Subcutaneous adipose tissue (tissue), 4 donors: ENCODE data around the gene ODAD4. TPM values are rescaled to one million over a fixed set of nuclear protein-coding genes. Genes with fewer than 3 reads are reported as not detected.

Experiments used
- total RNA-seq, 4 donors: library from RNA; depleted of rRNA; stranded (reverse); fragments of >200 nt; gene quantifications; one replicate each; pipeline ENCODE4 v1.1.0, GENCODE V29; 2016
- TF ChIP-seq, protein P1 (sequence below): fragments of 450-650 bp; IDR thresholded peaks from one replicate; pipeline ENCODE4 v1.5.1; 2016; ENCODE audit warnings: low read depth, mild to moderate bottlenecking, control low read depth, antibody characterized with exemption, moderate library complexity

Gene ODAD4
- total RNA-seq, 4 donors from 2014 or later = 0.33 to 0.88 (median 0.44) TPM

DNA sequence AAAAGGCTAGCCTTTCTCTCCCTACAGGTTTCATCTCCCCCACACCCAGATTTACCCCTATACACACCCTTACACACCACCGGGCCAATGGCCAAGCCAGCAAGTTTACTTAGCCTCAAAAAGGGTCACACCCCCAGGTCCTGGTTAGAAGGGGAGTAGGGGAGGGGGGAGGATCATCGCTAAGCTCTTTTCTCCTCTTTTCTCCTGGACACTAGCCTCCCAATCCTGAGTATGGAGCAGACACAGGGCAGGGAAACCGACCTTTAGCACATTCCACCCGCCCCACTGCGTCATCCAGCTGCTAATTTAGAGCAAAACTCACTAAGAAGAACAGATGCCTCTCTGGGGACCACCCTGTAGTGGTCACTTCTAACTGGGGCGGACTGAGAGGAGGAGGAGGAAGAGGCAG is 16.1 kb upstream of the ODAD4 start:
- TF ChIP-seq, protein P1, sequence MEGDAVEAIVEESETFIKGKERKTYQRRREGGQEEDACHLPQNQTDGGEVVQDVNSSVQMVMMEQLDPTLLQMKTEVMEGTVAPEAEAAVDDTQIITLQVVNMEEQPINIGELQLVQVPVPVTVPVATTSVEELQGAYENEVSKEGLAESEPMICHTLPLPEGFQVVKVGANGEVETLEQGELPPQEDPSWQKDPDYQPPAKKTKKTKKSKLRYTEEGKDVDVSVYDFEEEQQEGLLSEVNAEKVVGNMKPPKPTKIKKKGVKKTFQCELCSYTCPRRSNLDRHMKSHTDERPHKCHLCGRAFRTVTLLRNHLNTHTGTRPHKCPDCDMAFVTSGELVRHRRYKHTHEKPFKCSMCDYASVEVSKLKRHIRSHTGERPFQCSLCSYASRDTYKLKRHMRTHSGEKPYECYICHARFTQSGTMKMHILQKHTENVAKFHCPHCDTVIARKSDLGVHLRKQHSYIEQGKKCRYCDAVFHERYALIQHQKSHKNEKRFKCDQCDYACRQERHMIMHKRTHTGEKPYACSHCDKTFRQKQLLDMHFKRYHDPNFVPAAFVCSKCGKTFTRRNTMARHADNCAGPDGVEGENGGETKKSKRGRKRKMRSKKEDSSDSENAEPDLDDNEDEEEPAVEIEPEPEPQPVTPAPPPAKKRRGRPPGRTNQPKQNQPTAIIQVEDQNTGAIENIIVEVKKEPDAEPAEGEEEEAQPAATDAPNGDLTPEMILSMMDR = no peak

DNA sequence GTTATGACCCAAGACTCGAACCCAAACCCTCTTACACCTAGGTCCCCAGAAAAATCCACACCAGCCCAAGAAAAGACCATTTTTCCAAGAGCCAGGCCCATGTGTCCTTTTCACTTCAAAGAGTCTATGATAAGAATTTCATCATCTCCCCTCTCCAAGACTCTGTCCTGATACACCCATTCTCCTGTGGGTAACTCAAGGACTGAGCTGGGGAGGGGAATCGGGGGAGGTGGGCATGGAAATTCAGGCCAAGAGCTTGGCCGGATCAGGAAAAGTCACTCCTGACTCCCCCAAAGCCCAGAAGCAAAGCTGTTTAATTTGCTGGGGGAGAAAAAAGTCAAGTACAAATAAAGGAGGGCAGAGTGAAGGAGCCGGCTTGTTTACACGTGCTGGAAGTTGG is 15.4 kb upstream of the ODAD4 start:
- TF ChIP-seq, protein P1 = no peak

DNA sequence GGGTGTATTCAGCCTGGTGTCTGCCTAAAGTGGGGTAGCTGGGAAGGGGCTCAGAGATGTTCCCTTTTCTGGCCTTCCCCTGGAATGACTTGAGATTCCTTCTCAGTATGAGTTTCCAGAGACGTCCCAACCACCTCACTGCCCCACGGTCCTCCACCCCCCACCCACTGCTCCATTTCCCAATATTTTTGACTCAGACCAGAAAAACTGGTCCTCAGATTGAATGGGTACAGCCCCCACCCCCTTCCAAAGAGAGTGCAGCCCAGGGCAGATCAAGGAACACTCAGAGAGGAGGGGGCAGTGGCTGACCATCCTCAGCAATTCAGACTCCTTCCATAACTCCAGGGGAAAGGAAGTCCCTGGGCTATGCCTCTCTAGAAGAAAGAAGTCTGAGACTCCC is 14.9 kb upstream of the ODAD4 start:
- TF ChIP-seq, protein P1 = no peak

DNA sequence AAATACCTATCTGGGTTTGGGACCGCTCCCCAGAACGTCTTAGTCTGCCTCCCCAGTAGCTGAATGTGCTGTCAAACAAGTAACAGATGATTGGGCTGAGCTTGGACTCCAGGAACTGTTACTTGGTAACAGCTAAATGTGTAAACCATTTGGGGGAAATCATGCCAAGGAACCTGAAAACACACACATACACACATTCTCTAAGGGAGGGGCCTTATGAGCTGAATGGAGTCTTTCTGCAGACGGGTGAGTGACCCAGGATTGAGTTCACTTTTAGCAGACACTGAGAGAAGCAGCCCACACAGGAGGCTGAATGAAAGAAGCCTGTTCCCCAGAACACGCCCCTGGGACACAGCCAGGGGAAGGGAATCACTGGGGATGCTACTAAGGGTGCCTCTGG is 13.2 kb upstream of the ODAD4 start:
- TF ChIP-seq, protein P1 = no peak

DNA sequence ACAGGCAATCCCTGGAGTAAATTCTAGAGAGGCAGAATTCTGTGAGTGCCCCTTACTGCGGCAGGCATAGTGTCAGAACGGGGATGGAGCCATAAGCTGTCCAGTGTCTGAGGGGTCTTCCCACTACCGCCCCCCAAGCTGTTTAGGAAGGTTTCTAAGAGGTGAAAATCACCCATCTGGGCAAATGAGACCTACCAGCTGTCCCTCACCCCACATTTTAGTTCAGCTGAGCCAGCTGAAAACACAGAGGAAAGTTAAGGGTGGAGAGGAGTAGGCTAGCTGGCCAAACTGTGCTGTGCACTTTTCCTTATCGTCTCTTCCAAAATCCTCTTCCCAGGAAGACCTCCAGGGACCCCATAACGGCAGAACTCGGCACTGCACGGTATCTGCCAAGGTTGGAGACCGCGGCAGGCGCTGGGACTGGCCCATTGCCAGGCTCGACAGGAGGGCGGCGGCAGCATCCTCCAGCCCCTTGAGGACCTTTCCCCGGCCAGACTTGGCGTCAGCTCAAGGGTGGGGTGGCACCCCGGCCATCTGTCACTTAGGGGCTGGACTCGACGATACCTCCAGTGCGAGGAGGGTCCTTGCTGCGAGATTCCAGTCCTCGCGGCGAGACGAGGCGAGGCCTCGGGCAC is 12.6 kb upstream of the ODAD4 start:
- TF ChIP-seq, protein P1 = no peak

DNA sequence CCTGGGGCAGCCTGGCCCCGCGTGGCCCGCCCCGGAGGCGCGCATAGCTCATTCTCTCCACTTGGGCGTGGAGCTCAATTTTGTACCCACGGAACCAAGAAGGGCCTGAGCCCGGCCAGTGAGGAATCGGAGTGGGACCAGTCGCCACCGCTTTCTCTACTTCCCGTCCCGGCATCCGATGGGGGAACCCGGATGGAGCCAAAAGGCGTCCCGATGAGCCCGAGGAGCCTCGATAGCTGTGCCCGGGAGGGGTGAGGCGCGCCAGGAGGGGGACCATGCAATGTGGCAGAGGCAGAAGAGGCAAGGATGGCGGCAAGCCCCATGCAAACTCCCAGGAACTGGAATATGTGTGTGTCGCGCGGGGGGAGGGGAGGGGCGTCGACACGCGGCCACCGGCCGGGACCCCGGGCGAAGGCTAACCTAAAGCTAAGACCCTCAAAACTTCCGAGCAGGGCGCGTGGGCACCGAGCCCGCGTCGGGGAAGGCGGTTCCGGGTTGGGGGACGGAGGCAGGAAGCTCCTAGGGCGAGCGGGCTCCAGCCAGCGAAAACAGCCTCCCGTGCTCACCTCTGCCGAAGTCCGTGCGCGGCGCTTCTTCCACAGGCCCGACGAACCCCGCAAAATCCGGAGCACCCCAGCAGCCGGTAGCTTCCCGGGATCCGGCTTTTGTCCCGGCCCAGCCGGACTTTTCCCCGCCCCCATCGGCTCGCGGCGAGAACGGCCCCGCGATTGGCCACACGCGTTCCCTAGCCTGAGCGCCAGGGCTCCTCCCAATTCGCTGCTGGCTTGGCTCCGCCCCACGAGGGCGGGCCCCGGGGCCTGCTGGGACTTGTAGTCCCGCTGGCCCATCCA is 11.9 kb upstream of the ODAD4 start, which contains the start of gene ACLY:
Gene ACLY, minus strand, starts transcription at position 638 of the 851 bp plus-strand sequence. CDS start 5,078 bp downstream, outside the sequence.
- TF ChIP-seq, protein P1 = no peak

DNA sequence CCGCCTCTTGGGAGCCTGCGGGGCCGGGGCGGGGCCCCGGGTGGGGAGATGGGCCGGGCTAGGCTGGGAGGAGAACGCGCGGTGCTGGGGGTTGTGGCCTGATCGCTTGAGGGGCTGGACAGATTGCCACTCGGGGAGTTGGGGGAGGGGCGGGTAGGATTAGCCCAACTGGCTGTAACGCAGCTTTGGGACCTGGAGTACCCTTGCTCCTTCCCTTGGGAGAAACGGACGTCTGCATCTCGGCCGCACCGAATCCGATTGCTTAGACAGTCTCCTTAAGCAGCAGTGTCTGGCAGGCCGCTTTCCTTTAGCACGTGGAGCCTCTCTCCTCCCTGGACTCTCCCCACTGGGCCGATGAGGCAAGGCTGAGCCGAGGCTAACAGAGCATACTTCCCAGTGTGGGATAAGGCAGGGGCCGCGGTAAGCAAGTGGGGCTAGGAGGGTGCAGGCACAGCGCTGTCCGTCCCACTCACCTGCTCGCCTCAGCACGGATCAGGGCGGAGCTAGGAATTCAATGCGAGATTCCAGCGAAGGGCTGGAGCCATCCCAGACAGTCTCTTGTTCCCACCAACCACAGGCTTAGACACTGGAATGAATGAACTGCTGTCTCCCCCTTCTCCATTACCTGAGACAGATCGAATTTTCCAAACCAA is 11.1 kb upstream of the ODAD4 start:
- TF ChIP-seq, protein P1 = no peak
